Karpas-422 (cell line): ENCODE results near the gene SLC25A34. TPM values are rescaled to one million over a fixed set of nuclear protein-coding genes. Genes with fewer than 3 reads are reported as not detected.

Source experiments
- DNase-seq: peaks from one replicate; pipeline ENCODE4 v3.0.0-alpha.2; 2015
- H2AFZ ChIP-seq: fragments of 200-600 bp; sonication (generic); 2 replicates; pipeline ENCODE4 v1.6.1; 2014; ENCODE audit warnings: antibody characterized with exemption, low read length, mixed read lengths
- H3K27ac ChIP-seq: fragments of 200-600 bp; sonication (generic); 2 replicates; pipeline ENCODE4 v1.5.1; 2014; ENCODE audit warnings: mild to moderate bottlenecking, low read length, moderate library complexity
- H3K27me3 ChIP-seq: fragments of 200-600 bp; sonication (generic); 2 replicates; pipeline ENCODE4 v1.6.1; 2014; ENCODE audit warnings: low read length, mixed read lengths
- H3K36me3 ChIP-seq: fragments of 200-600 bp; sonication (generic); 2 replicates; pipeline ENCODE4 v1.6.1; 2014; ENCODE audit warnings: low read length, mixed read lengths; ENCODE audit not compliant: insufficient read depth
- H3K4me1 ChIP-seq: fragments of 200-600 bp; sonication (generic); 2 replicates; pipeline ENCODE4 v1.6.1; 2014; ENCODE audit warnings: mild to moderate bottlenecking, low read length, mixed read lengths
- H3K4me2 ChIP-seq: fragments of 200-600 bp; sonication (generic); 2 replicates; pipeline ENCODE4 v1.6.1; 2014; ENCODE audit warnings: low read length, low read depth, mild to moderate bottlenecking; ENCODE audit not compliant: poor library complexity, severe bottlenecking
- H3K4me3 ChIP-seq: fragments of 200-600 bp; sonication (generic); 2 replicates; pipeline ENCODE4 v1.5.1; 2014; ENCODE audit warnings: mild to moderate bottlenecking, antibody characterized with exemption, low read length, mixed read lengths
- H3K79me2 ChIP-seq: fragments of 200-600 bp; sonication (generic); 2 replicates; pipeline ENCODE4 v1.6.1; 2014; ENCODE audit warnings: mild to moderate bottlenecking, low read length, mixed read lengths
- H3K9ac ChIP-seq: fragments of 200-600 bp; sonication (generic); 2 replicates; pipeline ENCODE4 v1.6.0; 2014; ENCODE audit warnings: low read length
- H3K9me2 ChIP-seq: fragments of 200-600 bp; sonication (generic), shearing (Covaris generic); replicated peaks from 2 replicates; pipeline ENCODE4 v1.6.0; 2014; ENCODE audit warnings: mild to moderate bottlenecking, low read length, moderate library complexity; ENCODE audit not compliant: insufficient read depth
- H3K9me3 ChIP-seq: fragments of 300-700, 200-600 bp; sonication (generic); 2 replicates; pipeline ENCODE4 v1.6.1; 2014; ENCODE audit warnings: low read length, mixed read lengths
- H4K20me1 ChIP-seq: fragments of 200-600 bp; sonication (generic); 2 replicates; pipeline ENCODE4 v1.6.1; 2014; ENCODE audit warnings: mild to moderate bottlenecking, antibody characterized with exemption, low read length, low read depth; ENCODE audit not compliant: insufficient read depth
- total RNA-seq: library from RNA; depleted of rRNA; stranded (reverse); fragments of >200 nt; shearing (Covaris generic); gene quantifications from 2 replicates; pipeline ENCODE4 v1.2.3, GENCODE V29; 2014; ENCODE audit warnings: low replicate concordance

Gene SLC25A34
- total RNA-seq, 1 experiment from 2014 or later, result 0.52 TPM

GRCh38 chr1:15727021-15727420 lies 9.0 kb upstream of the SLC25A34 start:
- H3K9me3 ChIP-seq, result no peaks in the 10 kb centered on the region
- no peak overlapping the region for H3K9ac ChIP-seq
- H3K27ac ChIP-seq, result no peak overlapping the region
- DNase-seq, result no peak
- no peak overlapping the region for H3K4me3 ChIP-seq
- no peaks in the 10 kb centered on the region for H3K27me3 ChIP-seq
- H3K4me1 ChIP-seq, result no peaks in the 10 kb centered on the region
- no peaks in the 10 kb centered on the region for H3K9me2 ChIP-seq
- H3K4me2 ChIP-seq, result no peak overlapping the region
- H2AFZ ChIP-seq, result no peak overlapping the region
- H3K79me2 ChIP-seq, result no peaks in the 10 kb centered on the region
- no peaks in the 10 kb centered on the region for H4K20me1 ChIP-seq
- no peaks in the 10 kb centered on the region for H3K36me3 ChIP-seq

GRCh38 chr1:15727424-15727823 lies 8.6 kb upstream of the SLC25A34 start:
- H3K9ac ChIP-seq, result no peak overlapping the region
- H3K27me3 ChIP-seq, result no peaks in the 10 kb centered on the region
- H3K4me3 ChIP-seq, result no peak overlapping the region
- H3K4me1 ChIP-seq, result no peaks in the 10 kb centered on the region
- H3K36me3 ChIP-seq, result no peaks in the 10 kb centered on the region
- H3K4me2 ChIP-seq, result no peak overlapping the region
- no peak for DNase-seq
- H3K27ac ChIP-seq, result no peak overlapping the region
- no peaks in the 10 kb centered on the region for H3K79me2 ChIP-seq
- H4K20me1 ChIP-seq, result no peaks in the 10 kb centered on the region
- H2AFZ ChIP-seq, result no peak overlapping the region
- no peaks in the 10 kb centered on the region for H3K9me3 ChIP-seq
- no peaks in the 10 kb centered on the region for H3K9me2 ChIP-seq

- H3K4me3 ChIP-seq, result no peak overlapping the region
- H4K20me1 ChIP-seq, result no peaks in the 10 kb centered on the region
- H3K9me3 ChIP-seq, result no peaks in the 10 kb centered on the region
- H3K9ac ChIP-seq, result no peak overlapping the region
- no peak overlapping the region for H3K27ac ChIP-seq
- no peaks in the 10 kb centered on the region for H3K27me3 ChIP-seq
- H3K79me2 ChIP-seq, result no peaks in the 10 kb centered on the region
- no peak for DNase-seq
- H3K9me2 ChIP-seq, result no peaks in the 10 kb centered on the region
- no peak overlapping the region for H3K4me2 ChIP-seq
- H3K36me3 ChIP-seq, result no peaks in the 10 kb centered on the region
- no peak overlapping the region for H2AFZ ChIP-seq
- H3K4me1 ChIP-seq, result no peaks in the 10 kb centered on the region
Observed at GRCh38 chr1:15727866-15728534, 8.1 kb upstream of the SLC25A34 start.

- H3K9me3 ChIP-seq, result no peaks in the 10 kb centered on the region
- no peak overlapping the region for H3K4me3 ChIP-seq
- no peaks in the 10 kb centered on the region for H3K9me2 ChIP-seq
- H4K20me1 ChIP-seq, result no peaks in the 10 kb centered on the region
- no peaks in the 10 kb centered on the region for H3K79me2 ChIP-seq
- DNase-seq, result no peak
- H3K9ac ChIP-seq, result no peak overlapping the region
- H2AFZ ChIP-seq, result no peak overlapping the region
- H3K27me3 ChIP-seq, result no peaks in the 10 kb centered on the region
- no peak overlapping the region for H3K4me2 ChIP-seq
- no peak overlapping the region for H3K27ac ChIP-seq
- no peaks in the 10 kb centered on the region for H3K36me3 ChIP-seq
- H3K4me1 ChIP-seq, result no peaks in the 10 kb centered on the region
Observed at GRCh38 chr1:15728937-15729657, 7.0 kb upstream of the SLC25A34 start.

- Histone ChIP-seq H3K4me2 (no peak overlapping the region), H2AFZ (no peak overlapping the region), H3K9me3 (no peaks in the 10 kb centered on the region), H3K27ac (no peak overlapping the region), H3K4me1 (no peaks in the 10 kb centered on the region), H3K36me3 (no peaks in the 10 kb centered on the region), H3K9me2 (no peaks in the 10 kb centered on the region), H3K9ac (no peak overlapping the region), H3K79me2 (no peaks in the 10 kb centered on the region), H3K27me3 (no peaks in the 10 kb centered on the region), H4K20me1 (no peaks in the 10 kb centered on the region), H3K4me3 (no peak overlapping the region)
- DNase-seq, result no peak
Observed at GRCh38 chr1:15730423-15730822, 5.6 kb upstream of the SLC25A34 start.

GRCh38 chr1:15730936-15731335 lies 5.1 kb upstream of the SLC25A34 start:
- Histone ChIP-seq H3K9ac (no peak overlapping the region), H3K27me3 (no peaks in the 10 kb centered on the region), H2AFZ (no peak overlapping the region), H3K79me2 (no peaks in the 10 kb centered on the region), H4K20me1 (no peaks in the 10 kb centered on the region), H3K36me3 (no peaks in the 10 kb centered on the region), H3K27ac (no peak overlapping the region), H3K4me3 (no peak overlapping the region), H3K9me3 (no peaks in the 10 kb centered on the region), H3K4me1 (no peaks in the 10 kb centered on the region), H3K9me2 (no peaks in the 10 kb centered on the region), H3K4me2 (no peak overlapping the region)
- DNase-seq, result no peak

GRCh38 chr1:15731735-15732685 lies 4.0 kb upstream of the SLC25A34 start:
- Histone ChIP-seq H3K9me2 (no peaks in the 10 kb centered on the region), H2AFZ (no peak overlapping the region), H3K4me2 (no peak overlapping the region), H3K4me3 (no peak overlapping the region), H3K79me2 (no peaks in the 10 kb centered on the region), H3K9ac (no peak overlapping the region), H3K4me1 (no peaks in the 10 kb centered on the region), H3K27me3 (no peaks in the 10 kb centered on the region), H3K27ac (no peak overlapping the region), H3K36me3 (no peaks in the 10 kb centered on the region), H3K9me3 (no peaks in the 10 kb centered on the region), H4K20me1 (no peaks in the 10 kb centered on the region)
- no peak for DNase-seq

- Histone ChIP-seq H3K4me1 (no peaks in the 10 kb centered on the region), H3K27ac (no peak overlapping the region), H3K4me3 (no peak overlapping the region), H3K9me2 (no peaks in the 10 kb centered on the region), H3K27me3 (no peaks in the 10 kb centered on the region), H3K36me3 (no peaks in the 10 kb centered on the region), H3K79me2 (no peaks in the 10 kb centered on the region), H3K4me2 (no peak overlapping the region), H2AFZ (no peak overlapping the region), H4K20me1 (no peaks in the 10 kb centered on the region), H3K9me3 (no peaks in the 10 kb centered on the region), H3K9ac (no peak overlapping the region)
- no peak for DNase-seq
Observed at GRCh38 chr1:15732686-15733081, 3.4 kb upstream of the SLC25A34 start.
